ENCODE measurements around the gene NACC1.

Gene NACC1

DNA sequence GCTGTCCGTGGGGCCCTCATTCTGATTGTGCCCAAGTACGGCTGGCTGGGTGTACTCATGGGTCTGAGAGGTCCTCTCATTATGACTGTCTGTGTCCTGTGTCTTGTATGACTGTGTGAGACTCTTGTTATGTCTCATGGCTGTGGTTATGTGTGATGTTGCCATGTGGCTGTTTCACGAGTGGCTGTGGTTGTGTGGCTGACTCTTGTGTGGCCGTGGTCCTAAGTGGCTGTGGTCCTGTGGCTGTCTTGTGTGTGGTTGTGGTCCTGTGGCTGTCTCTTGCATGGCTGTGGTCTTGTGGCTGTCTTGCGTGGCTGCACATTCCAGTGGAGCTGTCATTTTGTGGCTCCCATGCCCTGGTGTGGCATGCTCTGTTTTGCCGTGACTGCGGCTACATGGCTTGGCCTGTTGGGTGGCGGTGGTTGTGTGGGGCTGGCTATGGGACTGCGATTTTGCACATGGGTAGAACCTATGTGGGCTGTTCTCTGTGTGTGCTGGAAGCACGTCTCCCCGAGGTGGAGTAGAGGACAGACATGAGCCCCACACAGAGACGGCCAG, 18.0 kb upstream of the NACC1 start:
- DNase-seq, result peak; percentile 29 to 49 (median 34)

- DNase-seq, result peak in 2 of 4 experiments; percentile 44 to 61
Observed at GRCh38 chr19:13100841-13101589, 17.0 kb upstream of the NACC1 start.

GRCh38 chr19:13101590-13102415, 16.3 kb upstream of the NACC1 start:
- DNase-seq, result peak in 1 of 4 experiments; percentile 5

DNA sequence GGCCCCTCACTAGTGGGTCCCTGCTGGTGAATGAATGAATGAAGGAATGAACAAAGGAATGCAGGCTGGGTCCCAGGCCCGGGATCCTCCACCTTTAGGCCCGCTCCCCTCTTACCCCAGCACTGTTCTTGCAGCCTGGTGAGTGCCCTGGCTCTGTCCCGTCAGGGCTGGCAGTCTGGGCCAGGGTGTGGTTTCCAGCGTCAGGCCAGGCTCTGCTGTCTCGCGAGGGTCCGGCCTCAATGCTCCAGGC, 15.7 kb upstream of the NACC1 start:
- no peak for DNase-seq

DNA sequence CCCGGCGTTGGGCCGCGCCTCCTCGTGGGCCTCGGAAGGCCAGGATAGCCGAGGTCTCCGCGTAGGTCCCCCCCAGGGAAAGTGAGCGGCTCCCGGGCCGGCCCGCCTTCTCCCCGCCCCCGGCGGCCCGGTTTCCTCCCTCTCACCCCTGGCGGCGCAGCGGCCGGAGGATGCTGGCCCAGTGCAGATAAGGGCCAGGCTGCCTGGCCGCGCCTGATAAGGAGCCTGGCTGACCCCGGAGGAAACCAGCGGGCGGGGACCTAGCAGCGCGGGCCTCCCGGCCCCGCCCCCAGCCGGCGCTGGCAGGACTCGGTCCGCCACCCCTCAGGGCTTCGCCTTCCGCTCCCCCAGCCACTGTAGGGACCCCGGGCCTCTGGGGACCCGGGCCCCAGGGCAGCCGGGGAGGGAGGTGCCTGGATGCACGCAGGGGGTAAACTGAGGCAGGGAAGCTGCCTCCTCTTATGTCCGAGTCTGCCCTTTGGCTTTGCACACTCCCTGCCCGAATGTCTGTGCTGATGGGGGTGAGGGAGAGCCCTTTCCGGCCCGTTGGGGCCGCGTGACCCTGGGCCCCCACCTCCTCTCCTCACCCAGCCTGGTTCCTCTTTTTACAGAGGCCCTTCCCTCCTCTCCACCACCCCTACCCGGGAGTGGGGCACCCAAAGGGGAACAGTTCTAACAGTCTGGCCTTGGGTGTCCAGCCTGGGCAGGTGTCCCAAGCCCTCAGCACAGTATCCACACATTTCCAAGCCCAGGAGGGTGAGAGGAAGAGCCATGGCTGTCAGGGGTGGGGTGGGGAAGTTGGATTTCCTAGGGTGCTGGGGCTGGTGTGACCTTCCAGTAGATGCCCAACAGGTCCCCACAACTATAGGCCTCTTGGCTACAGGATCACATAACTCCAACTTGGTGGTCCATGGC, 15.1 kb upstream of the NACC1 start, which contains the start of gene LYL1:
TSS of gene LYL1 (minus strand) at position 193 of the 915 bp plus-strand sequence. CDS start 1,687 bp downstream, outside the sequence.
- peak; percentile 89 to 96 (median 95) for DNase-seq

- DNase-seq, result peak in 3 of 4 experiments; percentile 23 to 41 (median 36)
Observed at GRCh38 chr19:13103581-13104359, 14.3 kb upstream of the NACC1 start.

DNA sequence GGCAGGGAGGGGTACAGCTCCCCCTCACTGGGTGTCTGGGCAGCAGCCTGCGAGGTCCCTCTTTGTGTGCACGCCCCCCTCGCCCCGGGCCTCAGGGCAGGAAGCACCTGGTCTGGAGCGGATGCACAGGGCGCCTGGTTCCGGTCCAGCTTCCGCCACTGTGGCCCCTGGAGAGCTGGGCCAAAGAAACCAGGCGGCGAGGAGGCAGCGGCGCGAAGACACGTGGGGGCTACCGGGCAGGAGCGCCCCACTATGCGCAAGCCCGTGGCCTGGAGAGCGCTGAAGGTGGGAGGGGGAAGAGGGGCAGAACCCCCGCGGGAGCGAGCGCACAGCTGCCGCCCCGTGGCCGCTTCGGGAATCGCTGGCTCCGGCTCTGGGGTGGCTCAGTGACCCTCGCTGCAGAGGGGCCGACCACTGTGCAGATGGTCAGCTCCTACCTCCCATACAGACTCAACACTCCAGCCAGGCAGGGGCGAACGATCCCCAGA, 13.7 kb upstream of the NACC1 start:
- DNase-seq, result peak; percentile 56 to 79 (median 64)

DNA sequence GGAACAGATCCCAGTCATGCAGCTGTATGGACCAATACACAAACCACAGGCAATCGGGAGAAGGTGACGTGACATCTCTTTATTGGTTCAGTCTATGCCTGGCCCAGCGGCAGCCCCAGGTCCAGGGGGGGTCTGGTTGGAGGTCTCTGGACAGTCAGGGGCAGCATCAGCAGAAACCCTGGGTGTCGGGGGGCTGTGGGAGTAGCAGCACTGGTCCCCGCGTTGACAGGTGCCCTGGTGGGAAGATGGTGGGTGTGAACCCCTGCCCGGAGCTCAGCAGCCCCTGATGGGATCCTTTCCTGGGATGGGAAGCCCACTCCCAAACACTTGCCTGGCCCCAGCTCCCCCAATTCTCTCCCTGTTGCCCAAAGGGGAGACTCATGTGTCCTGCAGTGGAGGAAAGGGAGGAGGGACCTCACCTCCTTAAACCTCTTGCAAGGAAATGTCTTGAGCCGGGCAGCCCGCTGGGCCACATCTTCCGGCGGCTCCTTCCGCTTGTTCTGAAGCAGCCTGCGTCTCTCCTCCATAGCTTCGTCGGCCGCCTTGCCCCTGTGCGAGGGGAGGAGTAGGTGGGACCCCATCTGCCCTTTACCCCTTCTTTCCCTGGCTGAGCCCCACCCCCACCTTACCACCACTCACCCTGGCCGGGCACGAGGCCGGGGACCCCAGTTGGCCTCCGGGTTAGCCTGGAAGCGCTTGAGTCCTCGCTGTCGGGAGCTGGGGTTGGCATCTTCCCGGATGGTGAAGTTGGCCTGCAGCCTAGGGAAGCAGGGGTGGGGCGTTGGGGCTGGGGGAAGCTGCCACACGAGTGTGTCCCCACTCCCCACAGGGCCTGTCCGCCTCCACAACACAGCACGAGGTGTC, 13.0 kb upstream of the NACC1 start:
- peak; percentile 17 to 67 (median 50) for DNase-seq

- no peak for DNase-seq
Observed at GRCh38 chr19:13109361-13110098, 8.5 kb upstream of the NACC1 start.

DNA sequence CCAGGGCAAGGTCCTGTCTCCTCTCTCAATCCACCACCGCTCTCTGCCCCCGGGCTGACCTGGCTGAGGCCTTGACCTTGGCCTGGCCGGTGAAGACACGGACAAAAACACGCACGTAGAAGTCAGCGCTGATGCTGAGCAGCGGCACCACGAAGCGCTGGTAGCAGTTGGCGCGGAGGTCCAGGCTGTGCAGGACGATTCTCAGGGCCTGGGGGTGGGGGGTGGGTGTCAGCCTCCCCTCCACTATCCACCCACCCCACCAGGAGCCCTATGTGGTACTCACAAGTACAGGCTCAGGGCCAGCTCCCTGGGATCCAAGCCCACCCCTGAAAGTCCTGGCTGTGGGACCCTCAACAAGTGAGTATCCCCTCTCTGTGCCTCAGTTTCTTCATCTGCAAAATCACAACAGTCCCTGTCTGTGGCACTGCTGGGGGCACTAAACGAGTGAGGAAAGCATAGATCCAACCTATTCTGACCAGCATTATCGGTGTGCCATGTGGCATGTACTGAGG, 7.9 kb upstream of the NACC1 start:
- no peak for DNase-seq

- DNase-seq, result no peak
Observed at GRCh38 chr19:13112555-13112954, 5.5 kb upstream of the NACC1 start.

DNA sequence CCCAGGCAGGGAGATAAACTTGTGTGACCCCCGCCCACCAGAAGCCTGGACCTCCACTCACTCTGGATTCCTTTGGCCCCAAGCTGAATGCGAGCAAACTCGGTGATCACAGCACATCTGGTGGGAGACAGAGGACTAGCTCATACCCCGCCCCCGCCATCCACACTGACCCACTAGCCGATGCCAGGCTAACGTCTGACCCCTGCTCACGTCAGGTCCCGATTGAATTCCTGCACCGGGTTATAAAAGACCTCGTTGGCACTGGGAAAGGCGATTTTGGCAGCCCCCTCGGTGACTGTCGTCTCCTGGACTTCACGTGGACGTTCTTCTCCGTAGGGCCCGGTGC, 2.2 kb upstream of the NACC1 start:
- DNase-seq, result peak in 1 of 4 experiments; percentile 8

DNA sequence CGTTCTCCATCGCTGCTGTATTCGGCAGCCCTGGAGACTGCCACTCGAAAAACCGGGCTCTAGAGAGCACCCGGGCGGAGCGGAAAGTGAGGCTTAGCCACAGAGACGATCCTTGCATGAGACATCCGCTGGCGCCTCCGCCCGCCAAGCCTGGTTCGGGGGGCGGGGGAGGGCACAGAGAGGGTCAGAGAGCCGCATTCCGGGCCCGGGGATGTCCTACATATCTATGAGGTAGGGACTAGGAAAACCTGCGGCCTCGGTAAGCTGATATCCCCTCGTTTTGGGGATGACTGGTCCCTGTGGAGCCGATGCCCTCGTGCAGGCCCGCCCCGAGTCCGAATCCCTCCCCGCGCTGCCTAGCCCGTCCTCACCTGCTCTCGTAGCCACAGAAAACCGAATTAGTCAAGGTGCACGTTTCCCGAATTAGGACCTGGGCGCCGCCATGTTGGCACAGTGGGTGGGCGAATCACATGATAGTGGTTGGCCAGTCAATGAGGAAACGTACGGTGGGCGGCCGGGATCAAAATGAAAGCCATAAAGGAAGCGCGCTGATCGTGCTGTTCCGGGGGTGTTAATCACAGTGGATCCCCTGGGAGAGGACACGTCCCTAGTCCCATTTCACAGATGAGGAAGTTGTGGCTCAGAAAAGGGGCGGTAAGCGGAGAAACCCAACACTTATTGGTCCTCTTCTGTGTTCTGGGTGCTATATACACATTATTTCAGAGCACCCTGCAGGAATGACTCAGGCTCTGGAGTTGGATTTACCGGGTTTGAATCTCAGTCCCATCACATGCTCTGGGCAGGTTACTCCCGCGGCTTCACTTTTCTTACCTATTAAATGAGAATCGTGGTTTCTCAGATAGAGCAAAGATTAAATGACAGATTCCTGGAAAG, 1.5 kb upstream of the NACC1 start, which contains the start of gene TRMT1:
TSS of gene TRMT1 (minus strand) at position 459 of the 894 bp plus-strand sequence. CDS start at position 118, 341 bp downstream.
- DNase-seq, result peak; percentile 95 to 97 (median 96)

DNA sequence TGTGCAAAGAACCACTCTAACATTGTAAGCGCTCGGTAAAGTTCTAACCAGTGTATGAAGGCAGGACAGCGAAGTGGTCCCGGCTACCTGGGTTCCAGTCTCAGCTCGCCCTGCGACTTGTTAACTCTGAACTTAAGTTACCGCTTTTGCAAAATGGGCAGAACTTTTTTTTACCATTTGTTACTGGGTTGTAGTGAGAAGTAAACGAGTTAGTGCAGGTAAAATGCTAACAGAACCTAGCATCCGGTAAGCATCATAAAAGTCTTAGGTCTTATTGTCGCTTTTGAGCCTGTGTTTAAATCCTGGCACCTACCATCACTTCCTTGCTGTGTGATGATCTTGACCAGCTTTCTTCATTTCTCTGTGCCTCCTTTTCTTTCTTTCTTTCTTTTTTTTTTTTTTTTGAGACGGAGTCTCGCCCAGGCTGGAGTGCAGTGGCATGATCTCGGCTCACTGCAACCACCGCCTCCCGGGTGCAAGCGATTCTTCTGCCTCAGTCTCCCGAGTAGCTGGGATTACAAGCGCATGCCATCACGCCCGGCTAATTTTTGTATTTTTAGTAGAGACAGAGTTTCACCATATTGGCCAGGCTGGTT, 790 bp upstream of the NACC1 start:
- DNase-seq, result no peak

DNA sequence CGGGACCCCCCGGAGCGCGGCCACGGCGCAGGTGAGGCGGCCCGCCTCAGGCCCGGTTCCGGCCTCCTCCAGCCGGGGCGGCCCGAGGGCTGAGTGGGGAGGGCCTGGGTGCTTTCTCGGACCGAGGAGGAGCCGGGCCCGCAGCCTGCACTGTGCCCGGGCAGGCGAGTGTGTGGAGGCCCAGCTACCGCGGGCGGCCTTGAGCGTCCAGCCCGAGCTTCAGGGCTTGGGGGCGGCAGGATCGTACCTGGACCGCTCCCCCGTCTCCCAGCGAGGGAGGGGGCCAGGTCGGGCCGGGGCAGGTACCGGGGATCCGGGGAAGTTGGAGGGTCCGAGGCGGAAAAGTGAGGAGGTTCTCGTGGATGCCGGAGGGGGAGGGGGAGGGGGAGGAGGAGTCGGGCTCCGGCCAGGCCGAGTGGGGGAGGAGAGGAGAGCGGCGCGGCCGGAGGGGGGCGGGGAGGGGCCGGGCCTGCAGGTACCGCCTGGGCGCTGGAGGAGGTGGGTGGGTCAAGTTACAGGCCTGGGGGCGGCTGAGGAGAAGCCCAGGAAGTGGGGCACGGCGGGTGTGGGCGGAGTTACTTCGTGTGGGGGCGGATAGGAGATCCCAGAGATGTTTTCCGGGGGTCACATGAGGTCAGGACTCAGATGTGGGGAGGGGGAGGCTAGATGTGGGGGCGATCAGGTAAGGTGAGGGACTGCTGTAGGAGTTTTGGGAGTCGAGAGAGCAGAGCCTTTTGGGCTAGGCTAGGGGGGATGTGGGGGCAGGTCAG, 545 bp downstream of the NACC1 start:
- peak; percentile 39 to 73 (median 58) for DNase-seq

- peak; percentile 79 to 91 (median 86) for DNase-seq
Observed at GRCh38 chr19:13119627-13120026, 1.6 kb downstream of the NACC1 start.

DNA sequence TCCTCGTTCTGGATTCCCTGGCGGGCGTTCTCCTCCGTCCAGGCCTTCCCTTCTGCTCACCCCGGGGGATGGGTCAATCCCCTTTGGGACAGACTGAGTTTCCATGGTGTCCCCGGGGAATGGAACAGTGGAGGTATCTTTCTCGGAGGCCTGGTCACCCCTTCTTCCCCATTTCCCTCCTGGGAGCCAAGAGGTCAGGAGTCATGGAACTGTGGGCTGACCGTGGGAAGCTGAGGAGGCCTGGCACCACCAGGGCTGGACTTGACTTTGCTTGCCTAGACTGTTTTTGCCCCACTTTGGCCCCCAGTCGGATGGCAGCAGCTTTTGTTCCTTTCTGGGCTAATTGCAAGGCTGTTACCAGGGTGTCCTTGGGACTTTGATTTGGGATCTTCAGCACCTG, 2.0 kb downstream of the NACC1 start:
- DNase-seq, result peak; percentile 60 to 72 (median 68)

Measured in suppressor macrophage (primary cell).